ENCODE measurements around the gene WNT2B. TPM values are rescaled to one million over a fixed set of nuclear protein-coding genes. Genes with fewer than 3 reads are reported as not detected.

Gene WNT2B
- polyA plus RNA-seq, 1 donor (not counting 4 experiments of a cell fraction or from before 2014, with no cell fraction given): 0.51 TPM

DNA sequence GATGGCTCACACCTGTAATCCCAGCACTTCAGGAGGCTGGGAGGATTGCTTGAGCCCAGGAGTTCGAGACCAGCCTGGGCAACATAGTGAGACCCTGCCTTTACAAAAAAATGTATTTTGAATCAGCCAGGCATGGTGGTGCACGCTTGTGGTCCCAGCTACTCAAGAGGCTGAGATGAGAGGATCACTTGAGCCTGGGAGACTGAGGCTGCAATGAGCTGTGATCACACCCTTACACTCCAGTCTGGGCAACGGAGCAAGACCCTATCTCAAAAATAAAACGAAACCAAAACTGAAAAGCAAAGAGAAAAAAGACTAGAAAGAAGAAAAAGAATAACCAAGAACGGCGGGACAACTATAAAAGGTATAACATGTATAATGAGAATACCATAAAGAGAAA is 15.4 kb upstream of the WNT2B start:
- TF ChIP-seq, protein P1, sequence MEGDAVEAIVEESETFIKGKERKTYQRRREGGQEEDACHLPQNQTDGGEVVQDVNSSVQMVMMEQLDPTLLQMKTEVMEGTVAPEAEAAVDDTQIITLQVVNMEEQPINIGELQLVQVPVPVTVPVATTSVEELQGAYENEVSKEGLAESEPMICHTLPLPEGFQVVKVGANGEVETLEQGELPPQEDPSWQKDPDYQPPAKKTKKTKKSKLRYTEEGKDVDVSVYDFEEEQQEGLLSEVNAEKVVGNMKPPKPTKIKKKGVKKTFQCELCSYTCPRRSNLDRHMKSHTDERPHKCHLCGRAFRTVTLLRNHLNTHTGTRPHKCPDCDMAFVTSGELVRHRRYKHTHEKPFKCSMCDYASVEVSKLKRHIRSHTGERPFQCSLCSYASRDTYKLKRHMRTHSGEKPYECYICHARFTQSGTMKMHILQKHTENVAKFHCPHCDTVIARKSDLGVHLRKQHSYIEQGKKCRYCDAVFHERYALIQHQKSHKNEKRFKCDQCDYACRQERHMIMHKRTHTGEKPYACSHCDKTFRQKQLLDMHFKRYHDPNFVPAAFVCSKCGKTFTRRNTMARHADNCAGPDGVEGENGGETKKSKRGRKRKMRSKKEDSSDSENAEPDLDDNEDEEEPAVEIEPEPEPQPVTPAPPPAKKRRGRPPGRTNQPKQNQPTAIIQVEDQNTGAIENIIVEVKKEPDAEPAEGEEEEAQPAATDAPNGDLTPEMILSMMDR (optimal IDR thresholded peaks at IDR 0.05 in 1 of 3, IDR thresholded peaks at IDR 0.05 in 1 of 3, conservative IDR thresholded peaks at IDR 0.05 in 1 of 3; ENCODE audit: extremely low read depth in 1 of 3, insufficient read depth in 2 of 3, low read length in 3 of 3): no peak
- no peak for TF ChIP-seq EZH2 (IDR thresholded peaks at IDR 0.05; ENCODE audit: low read length)
- H3K4me3 ChIP-seq (ENCODE audit: control insufficient read depth in 2 of 3, extremely low read depth in 1 of 3, insufficient read depth in 2 of 3, low read depth in 1 of 3, low read length in 3 of 3): no peak overlapping the region
- no peak overlapping the region for H3K9ac ChIP-seq (ENCODE audit: control insufficient read depth, extremely low read depth, insufficient read depth, low read length)
- no peaks in the 10 kb centered on the region for H3K4me1 ChIP-seq (ENCODE audit: control insufficient read depth, extremely low read depth, insufficient read depth, low read length)
- no peaks in the 10 kb centered on the region for H4K20me1 ChIP-seq (ENCODE audit: control insufficient read depth, extremely low read depth, insufficient read depth, low read length)
- no peaks in the 10 kb centered on the region for H3K9me1 ChIP-seq (ENCODE audit: control insufficient read depth, extremely low read depth, insufficient read depth, low read length)
- no peaks in the 10 kb centered on the region for H3K36me3 ChIP-seq (ENCODE audit: control insufficient read depth in 2 of 2, extremely low read depth in 1 of 2, insufficient read depth in 2 of 2, low read length in 2 of 2)
- H3K4me2 ChIP-seq (ENCODE audit: control insufficient read depth, extremely low read depth, insufficient read depth, low read depth, low read length): no peak overlapping the region
- H2AFZ ChIP-seq (ENCODE audit: control insufficient read depth, low read length): no peak overlapping the region
- no peaks in the 10 kb centered on the region for H3K79me2 ChIP-seq (ENCODE audit: control insufficient read depth, insufficient read depth, low read length)
- no peaks in the 10 kb centered on the region for H3K9me3 ChIP-seq (ENCODE audit: control insufficient read depth, low read depth, low read length)
- dilution Hi-C loops (cut with MboI; ENCODE audit: extremely low pct_ligation_motif_present, low sequenced_read_pairs): no loop called here
- FAIRE-seq (no peak), DNase-seq (ENCODE audit: low read depth, low spot score) (no peak)
- H3K27me3 ChIP-seq (ENCODE audit: control insufficient read depth, extremely low read depth, insufficient read depth, low read length): no peaks in the 10 kb centered on the region
- no peak overlapping the region for H3K27ac ChIP-seq (ENCODE audit: control insufficient read depth, insufficient read depth, low read length)

DNA sequence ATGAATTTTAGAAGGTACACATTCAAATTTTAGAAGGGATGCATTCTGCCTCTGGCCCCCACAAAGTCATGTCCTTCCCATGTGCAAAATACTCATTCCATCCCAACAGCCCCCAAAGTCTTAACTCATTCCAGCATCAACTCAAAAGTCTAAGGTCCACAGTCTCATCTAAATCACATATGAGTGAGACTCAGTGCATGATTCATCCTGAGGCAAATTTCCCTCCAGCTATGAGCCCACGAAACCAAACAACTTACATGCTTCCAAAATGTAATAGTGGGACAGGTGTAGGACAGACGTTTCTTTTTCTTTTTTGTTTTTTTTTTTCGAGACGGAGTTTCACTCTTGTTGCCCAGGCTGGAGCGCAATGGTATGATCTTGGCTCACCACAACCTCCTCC is 12.5 kb upstream of the WNT2B start:
- TF ChIP-seq, protein P1 (optimal IDR thresholded peaks at IDR 0.05 in 1 of 3, IDR thresholded peaks at IDR 0.05 in 1 of 3, conservative IDR thresholded peaks at IDR 0.05 in 1 of 3; ENCODE audit: extremely low read depth in 1 of 3, insufficient read depth in 2 of 3, low read length in 3 of 3): no peak
- no peak for TF ChIP-seq EZH2 (IDR thresholded peaks at IDR 0.05; ENCODE audit: low read length)
- no peaks in the 10 kb centered on the region for H3K9me1 ChIP-seq (ENCODE audit: control insufficient read depth, extremely low read depth, insufficient read depth, low read length)
- H3K36me3 ChIP-seq (ENCODE audit: control insufficient read depth in 2 of 2, extremely low read depth in 1 of 2, insufficient read depth in 2 of 2, low read length in 2 of 2): no peaks in the 10 kb centered on the region
- H3K27ac ChIP-seq (ENCODE audit: control insufficient read depth, insufficient read depth, low read length): no peak overlapping the region
- no peaks in the 10 kb centered on the region for H3K79me2 ChIP-seq (ENCODE audit: control insufficient read depth, insufficient read depth, low read length)
- no peaks in the 10 kb centered on the region for H3K9me3 ChIP-seq (ENCODE audit: control insufficient read depth, low read depth, low read length)
- no peak overlapping the region for H2AFZ ChIP-seq (ENCODE audit: control insufficient read depth, low read length)
- DNase-seq (ENCODE audit: low read depth, low spot score): no peak
- H3K27me3 ChIP-seq (ENCODE audit: control insufficient read depth, extremely low read depth, insufficient read depth, low read length): no peaks in the 10 kb centered on the region
- H4K20me1 ChIP-seq (ENCODE audit: control insufficient read depth, extremely low read depth, insufficient read depth, low read length): no peaks in the 10 kb centered on the region
- FAIRE-seq: no peak
- H3K4me2 ChIP-seq (ENCODE audit: control insufficient read depth, extremely low read depth, insufficient read depth, low read depth, low read length): no peak overlapping the region
- H3K9ac ChIP-seq (ENCODE audit: control insufficient read depth, extremely low read depth, insufficient read depth, low read length): no peak overlapping the region
- no peaks in the 10 kb centered on the region for H3K4me1 ChIP-seq (ENCODE audit: control insufficient read depth, extremely low read depth, insufficient read depth, low read length)
- dilution Hi-C loops (cut with MboI; ENCODE audit: extremely low pct_ligation_motif_present, low sequenced_read_pairs): no loop called here
- H3K4me3 ChIP-seq (ENCODE audit: control insufficient read depth in 2 of 3, extremely low read depth in 1 of 3, insufficient read depth in 2 of 3, low read depth in 1 of 3, low read length in 3 of 3): no peak overlapping the region

Measured in keratinocyte (primary cell).